Prostate gland (tissue), 2 donors: ENCODE measurements around the gene RCAN2.

Experiments
- CTCF ChIP-seq, 4 experiments: fragments of 200-600 bp in 2 of 4; fragments of 450-650 bp in 2 of 4; sonication (generic) in 2 of 4; IDR thresholded peaks; 1 replicate in 3 of 4; 2 replicates in 1 of 4; pipeline ENCODE4 v1.5.1; 2016 to 2019; ENCODE audit warnings: antibody characterized with exemption in 4 of 4, mild to moderate bottlenecking in 2 of 4, moderate library complexity in 2 of 4
- POLR2A ChIP-seq: fragments of 450-650 bp; IDR thresholded peaks from one replicate; pipeline ENCODE4 v1.6.1; 2016; ENCODE audit warnings: antibody characterized with exemption, mild to moderate bottlenecking
- POLR2AphosphoS5 ChIP-seq: sonication (generic); formaldehyde crosslinking; IDR thresholded peaks from one replicate; pipeline ENCODE4 v1.6.1; 2017; ENCODE audit warnings: antibody characterized with exemption

DNA sequence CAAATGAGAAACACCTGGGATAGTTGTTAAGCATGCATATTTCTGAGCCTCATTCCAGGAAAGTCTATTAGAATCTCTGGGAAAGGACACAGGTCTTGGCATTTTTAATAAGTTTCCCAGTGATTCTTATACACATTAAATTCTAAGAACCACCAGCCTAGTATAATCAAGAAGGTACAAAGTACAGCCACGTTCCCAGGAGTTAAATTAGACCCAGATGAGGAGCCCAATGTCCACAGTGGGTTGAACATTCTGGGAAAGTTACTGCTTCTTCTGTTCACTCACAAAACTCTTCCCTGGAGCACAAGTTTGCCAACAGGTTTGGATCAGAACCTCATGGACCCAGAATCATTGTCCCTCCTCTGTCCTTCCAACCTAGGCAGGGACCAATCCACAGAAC is 90.4 kb downstream of the RCAN2 start:
- TF ChIP-seq CTCF (IDR thresholded peaks at IDR 0.05), result no peak
- no peak for TF ChIP-seq POLR2A
- no peak for TF ChIP-seq POLR2AphosphoS5
